T-helper 1 cell (primary cell): ENCODE measurements around the gene NME4.
"Not testable (repeated sequence)": the region's sequence is repeated elsewhere in the genome, so short reads cannot be mapped to it uniquely, and the experiment has no call there.

Experiments
- DNase-seq, 5 donors: peaks; one replicate each; pipeline ENCODE4 v3.0.0-alpha.2; 2012 to 2020
- total RNA-seq, 4 donors: gene quantifications; one replicate each; lab custom pipeline; 2026; lab: John Stamatoyannopoulos, UW

NME4 gene
- 3.7 to 11.1 (median 7.7) reads per million in 4 donors for total RNA-seq

GRCh38 chr16:397135-397661 lies at the start of gene NME4:
NME4 (plus strand) TSS chr16:397199; CDS start chr16:397223, 24 bp downstream.
- peak in 1 of 5 donors; percentile 25 for DNase-seq

- no peak for DNase-seq
Observed at GRCh38 chr16:347203-347602, 49.8 kb upstream of the NME4 start.

GRCh38 chr16:348495-348894 lies 48.5 kb upstream of the NME4 start:
- DNase-seq = not testable (repeated sequence)

- DNase-seq = no peak
Observed at GRCh38 chr16:349211-349610, 47.8 kb upstream of the NME4 start.

GRCh38 chr16:350203-350602 lies 46.8 kb upstream of the NME4 start:
- no peak for DNase-seq

GRCh38 chr16:351804-352520 lies 45.0 kb upstream of the NME4 start:
- peak in 2 of 5 donors; percentile 35 to 53 for DNase-seq

- peak; percentile 98 to 100 (median 100) for DNase-seq
Observed at GRCh38 chr16:352547-353403, 44.2 kb upstream of the NME4 start, which contains the start of gene AXIN1. AXIN1 (minus strand) TSS chr16:352723; CDS start chr16:347025, 5,698 bp downstream.

- peak in 1 of 5 donors; percentile 12 for DNase-seq
Observed at GRCh38 chr16:353404-354290, 43.4 kb upstream of the NME4 start.

- DNase-seq = peak in 1 of 5 donors; percentile 10
Observed at GRCh38 chr16:354291-354881, 42.6 kb upstream of the NME4 start.

GRCh38 chr16:354971-355461 lies 42.0 kb upstream of the NME4 start:
- peak in 2 of 5 donors; percentile 28 to 49 for DNase-seq

- DNase-seq = no peak
Observed at GRCh38 chr16:356741-357140, 40.3 kb upstream of the NME4 start.

GRCh38 chr16:359067-359763 lies 37.8 kb upstream of the NME4 start:
- no peak for DNase-seq

- DNase-seq = no peak
Observed at GRCh38 chr16:359871-360697, 36.9 kb upstream of the NME4 start.

GRCh38 chr16:360698-361336 lies 36.2 kb upstream of the NME4 start:
- no peak for DNase-seq

- DNase-seq = no peak
Observed at GRCh38 chr16:361341-361871, 35.6 kb upstream of the NME4 start.

- peak in 4 of 5 donors; percentile 59 to 71 (median 65) for DNase-seq
Observed at GRCh38 chr16:361872-362701, 34.9 kb upstream of the NME4 start.

GRCh38 chr16:362702-362999 lies 34.3 kb upstream of the NME4 start:
- not testable (repeated sequence) for DNase-seq

- DNase-seq = peak in 1 of 5 donors; percentile 9
Observed at GRCh38 chr16:363110-363765, 33.8 kb upstream of the NME4 start.
